ENCODE data around the gene ENTPD5.

Gene ENTPD5, protein sequence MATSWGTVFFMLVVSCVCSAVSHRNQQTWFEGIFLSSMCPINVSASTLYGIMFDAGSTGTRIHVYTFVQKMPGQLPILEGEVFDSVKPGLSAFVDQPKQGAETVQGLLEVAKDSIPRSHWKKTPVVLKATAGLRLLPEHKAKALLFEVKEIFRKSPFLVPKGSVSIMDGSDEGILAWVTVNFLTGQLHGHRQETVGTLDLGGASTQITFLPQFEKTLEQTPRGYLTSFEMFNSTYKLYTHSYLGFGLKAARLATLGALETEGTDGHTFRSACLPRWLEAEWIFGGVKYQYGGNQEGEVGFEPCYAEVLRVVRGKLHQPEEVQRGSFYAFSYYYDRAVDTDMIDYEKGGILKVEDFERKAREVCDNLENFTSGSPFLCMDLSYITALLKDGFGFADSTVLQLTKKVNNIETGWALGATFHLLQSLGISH

DNA sequence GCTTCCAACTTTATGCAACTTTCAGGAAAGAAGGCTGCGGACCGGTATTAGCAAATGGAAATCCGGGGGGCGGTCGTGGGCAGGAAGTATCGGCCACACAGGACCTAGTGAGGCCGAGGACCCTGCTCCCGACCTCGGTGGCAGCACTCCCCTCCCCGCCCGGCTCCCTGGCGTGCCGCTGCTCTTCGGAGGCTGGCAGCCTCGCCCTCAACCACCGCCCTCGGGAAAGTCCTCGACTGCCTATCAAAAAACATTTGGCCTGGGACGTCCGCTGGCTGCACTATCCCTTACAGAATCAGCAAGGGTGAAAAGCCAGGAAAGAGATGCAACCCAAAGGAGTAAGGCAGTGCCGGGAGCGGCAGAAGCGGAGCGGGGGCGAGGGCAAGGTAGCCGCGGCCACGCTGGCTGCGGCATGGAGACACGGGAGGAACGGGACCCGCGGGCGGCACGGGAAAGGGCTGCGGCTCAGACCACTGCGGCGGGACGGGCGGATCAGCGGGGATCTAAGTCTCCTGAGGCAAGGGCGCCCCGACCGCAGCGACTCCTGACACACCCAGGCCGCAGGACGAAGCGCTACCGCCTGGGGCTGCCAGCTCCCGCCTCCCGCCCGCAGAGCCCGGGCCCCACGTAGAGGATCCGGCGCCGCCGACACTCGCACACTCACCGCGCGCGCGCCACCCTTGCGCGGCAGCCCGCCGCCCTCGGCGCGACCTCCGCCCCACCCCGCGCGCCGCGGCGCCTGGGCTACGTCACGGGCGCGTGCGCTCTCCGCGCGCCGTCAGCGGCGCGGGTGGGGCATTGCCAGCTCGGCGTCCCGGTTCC, at the start of gene ENTPD5, which contains the start of gene BBOF1:
TSS of gene ENTPD5 (minus strand) at position 703 of the 822 bp plus-strand sequence. CDS start 31,186 bp downstream, outside the sequence.
TSS of gene BBOF1 (plus strand) at position 764 of the 822 bp plus-strand sequence. CDS start 130 bp downstream, outside the sequence.
- DNase-seq: peak in 55 of 56 donors; percentile 20 to 92 (median 74)

DNA sequence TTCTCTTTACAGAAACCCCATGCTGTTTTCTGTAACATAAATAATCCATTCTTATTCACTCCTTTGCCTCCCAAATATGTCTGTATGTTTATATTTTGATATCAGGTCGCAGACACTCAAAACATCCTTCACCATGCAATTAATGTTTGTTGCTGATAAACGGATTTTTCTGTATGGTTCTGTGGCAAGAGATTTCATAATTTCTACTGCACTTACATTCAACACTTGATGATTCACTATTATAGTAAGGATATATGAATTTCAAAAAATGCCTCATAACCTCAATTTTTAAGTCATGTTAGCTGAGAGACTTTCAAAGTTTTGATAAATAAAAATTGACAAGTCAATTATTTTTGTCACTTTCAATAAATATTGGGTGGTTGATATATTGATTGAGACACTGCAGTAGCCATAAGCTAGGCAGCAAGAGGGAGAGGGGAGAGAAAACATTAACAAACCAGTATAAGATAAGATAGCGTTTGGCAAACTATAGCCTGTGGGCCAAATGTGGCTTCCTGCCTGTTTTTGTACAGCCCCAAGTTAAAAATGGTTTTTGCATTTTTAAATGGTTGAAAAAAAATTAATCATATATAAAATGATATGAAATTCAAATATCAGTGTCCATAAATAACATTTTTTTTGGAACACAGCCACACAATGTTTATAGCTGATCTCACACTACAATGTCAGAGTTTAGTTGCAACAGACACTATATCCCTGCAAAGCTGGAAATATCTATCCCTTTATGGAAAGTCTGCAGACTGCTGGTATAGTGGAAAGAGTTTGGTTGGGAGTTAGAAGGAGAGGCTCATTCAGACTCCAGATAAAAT, 46.9 kb upstream of the ENTPD5 start:
- no peak for DNase-seq

DNA sequence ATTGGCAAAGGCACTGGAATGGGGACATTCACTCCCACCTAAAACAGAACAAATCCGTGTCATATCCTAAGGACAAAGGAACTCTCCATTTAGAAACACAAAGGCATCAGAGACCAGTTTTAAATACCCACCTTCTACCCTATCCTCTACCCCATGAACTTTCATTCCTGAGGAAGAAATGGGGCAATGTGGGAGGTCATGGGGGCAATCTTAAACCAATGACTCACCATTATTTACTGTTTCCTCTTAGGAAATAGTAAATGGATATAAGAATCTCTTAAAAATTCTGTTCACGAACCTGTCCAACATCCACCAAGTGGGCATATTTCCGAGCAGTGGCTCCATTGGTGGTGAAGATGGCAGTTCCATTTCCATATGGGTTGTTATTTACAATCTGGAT, 45.8 kb upstream of the ENTPD5 start:
- no peak for DNase-seq

DNA sequence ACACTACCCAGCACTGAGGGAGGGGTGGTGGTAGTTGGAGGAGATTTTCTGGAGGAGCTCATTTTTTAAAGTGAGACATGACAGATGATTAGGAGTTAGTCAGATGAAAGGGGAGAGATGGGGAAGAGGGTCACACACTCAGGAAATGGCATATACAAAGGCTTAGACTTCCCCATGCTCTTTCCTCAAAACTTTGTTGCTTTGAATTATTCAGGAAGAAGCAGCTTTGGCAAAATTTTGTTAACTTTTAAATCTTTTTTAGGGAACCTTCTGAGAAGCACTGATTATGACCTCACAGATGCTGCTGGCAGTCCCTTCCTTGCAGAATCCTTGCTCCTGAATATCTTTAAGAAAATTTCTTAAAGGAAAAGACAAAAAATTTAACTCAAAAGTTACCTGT, 45.3 kb upstream of the ENTPD5 start:
- DNase-seq: no peak

DNA sequence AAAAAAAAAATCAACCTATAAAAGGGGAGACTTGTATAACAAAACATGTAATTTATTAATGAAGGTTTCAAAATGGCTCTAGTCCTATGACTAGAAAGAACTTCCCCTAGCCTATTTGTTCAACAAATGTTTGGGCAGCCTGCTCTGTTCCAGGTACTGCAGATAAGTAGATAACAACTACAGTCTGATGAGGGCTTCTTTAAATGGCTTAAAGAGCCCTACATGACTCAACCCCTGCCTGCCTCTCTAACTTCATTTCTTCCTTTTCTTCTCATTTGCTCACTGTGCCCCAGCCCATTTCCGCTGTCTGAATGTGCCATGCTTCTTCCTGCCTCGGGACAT, 43.7 kb upstream of the ENTPD5 start:
- DNase-seq: no peak

DNA sequence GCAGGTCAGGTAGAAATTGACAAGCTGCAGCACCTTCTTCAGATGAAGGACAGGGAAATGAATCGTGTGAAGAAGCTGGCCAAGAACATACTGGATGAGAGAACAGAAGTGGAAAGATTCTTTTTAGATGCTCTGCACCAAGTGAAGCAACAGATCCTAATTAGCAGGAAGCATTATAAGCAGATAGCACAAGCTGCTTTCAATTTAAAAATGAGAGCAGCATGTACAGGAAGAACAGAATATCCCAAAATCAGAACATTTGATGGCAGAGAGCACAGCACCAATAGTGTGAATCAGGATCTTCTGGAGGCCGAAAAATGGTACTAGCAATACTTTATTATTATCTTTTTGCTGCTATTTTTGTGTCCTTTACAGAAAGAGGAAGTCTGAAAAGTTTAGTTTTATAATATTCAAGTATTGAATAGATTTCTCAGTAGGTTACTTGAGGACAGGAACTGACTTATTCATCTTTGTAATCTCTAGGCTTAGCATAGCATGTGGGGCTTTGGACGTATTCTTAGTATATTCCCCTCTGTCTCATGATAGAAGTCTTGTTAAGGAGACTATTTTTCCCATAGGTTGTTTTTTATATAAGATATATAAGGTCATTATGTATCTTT, 30.9 kb upstream of the ENTPD5 start:
- no peak for DNase-seq

DNA sequence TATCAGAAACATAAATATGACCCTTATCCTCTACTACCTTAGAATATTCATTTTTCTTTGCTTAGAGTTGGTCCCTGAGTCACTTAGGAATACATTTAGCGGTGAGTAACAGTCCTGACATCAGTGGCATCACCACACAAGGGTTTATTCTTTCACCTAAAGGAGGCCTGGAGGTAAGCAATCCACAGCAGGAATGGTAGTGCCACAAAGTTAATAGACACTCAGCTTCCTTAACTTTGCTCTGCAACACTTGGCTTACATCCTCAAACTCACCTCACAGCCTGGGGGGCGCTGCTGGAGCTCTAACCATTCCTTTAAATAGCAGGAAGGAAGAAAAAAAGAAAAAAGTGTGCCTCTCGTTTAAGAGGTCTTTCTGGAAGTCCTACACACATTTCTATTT, 29.2 kb upstream of the ENTPD5 start:
- no peak for DNase-seq

DNA sequence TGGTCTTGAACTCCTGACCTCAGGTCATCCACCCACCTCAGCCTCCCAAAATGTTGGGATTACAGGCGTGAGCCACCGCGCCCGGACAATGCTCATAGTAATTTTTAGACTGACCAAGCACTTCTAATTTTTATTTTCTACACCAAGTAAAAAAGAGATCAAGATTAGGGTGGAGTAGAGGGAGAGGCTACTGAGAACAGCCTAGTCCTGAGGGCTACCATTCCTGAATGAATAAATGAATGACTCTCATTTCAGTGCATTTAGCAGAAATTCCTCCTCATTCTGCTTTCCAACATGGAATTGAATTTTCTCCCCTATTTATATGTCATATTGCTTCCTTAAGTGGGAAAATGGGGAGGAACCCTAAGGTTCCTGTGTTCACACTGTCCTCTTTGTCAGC, 26.4 kb upstream of the ENTPD5 start:
- DNase-seq: no peak

DNA sequence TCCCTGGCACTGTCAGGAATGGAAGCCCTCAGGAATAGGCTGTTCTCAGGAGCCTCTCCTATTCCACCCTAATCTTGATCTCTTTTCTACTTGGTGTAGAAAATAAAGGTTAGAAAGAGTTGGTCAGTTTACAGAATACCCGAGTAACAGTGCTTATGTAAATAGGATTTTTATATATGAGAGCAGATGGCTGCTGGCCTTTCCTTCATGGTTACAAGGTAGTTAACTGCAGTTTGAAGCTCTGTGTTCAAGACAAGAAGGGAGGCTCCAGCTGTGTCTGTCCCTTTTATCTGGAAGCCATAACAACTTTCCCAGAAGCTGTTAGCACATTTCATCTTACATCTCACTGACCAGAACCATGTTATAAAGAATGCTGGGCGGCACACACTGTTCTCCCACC, 23.2 kb upstream of the ENTPD5 start:
- no peak for DNase-seq

DNA sequence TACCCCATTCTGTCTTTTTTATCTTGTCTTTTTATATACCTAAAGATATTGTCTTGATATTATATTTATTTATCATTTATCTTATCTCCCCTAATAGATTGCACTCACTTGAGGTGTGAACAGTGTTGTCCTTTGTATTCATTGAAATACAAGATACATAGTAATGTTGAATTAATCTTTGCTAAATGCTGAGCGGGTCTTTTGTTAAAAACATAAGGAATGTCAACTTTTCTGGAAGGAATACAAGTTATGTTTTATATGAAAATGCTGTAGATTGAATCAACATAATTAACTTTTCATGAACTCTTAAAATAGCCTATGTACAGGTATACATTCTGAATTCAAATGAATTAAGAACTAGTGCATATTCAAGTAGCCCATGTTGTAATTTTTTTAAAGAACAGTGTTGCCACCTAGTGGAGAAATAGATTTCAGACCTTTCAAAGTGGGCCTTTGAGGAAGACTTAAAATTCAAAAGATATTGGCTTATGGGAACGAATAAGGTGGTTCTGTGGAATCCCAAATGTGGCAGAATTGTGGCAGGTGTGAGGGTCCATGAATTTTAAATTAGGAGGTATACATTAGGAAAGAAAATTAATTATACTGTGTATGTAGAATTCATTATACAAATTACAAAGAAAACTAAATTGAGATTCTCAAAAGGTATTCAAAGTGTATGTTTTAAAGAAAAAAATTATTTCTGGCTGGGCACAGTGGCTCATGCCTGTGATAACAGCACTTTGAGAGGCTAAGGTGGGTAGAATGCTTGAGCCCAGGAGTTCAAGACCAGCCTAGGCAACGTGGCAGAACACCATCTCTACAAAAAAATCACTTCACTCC, 19.2 kb upstream of the ENTPD5 start:
- DNase-seq: peak in 1 of 56 donors; percentile 3

DNA sequence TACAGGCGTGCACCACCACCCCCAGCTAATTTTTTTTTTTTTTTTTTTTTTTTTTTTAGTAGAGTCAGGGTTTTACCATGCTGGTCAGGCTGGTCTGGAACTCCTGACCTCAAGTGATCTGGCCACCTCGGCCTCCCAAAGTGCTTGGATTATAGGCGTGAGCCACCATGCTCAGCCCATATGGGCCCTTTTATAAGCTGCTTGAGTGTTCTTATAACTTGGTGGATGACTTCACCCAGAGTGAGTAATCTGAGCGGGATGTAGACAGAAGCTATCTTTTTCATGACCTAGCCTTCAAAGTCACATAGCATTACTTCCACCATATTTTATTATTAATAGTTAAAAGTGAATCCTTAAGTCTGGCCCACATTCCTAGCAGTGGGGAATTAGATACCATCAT, 16.5 kb upstream of the ENTPD5 start:
- DNase-seq: no peak

DNA sequence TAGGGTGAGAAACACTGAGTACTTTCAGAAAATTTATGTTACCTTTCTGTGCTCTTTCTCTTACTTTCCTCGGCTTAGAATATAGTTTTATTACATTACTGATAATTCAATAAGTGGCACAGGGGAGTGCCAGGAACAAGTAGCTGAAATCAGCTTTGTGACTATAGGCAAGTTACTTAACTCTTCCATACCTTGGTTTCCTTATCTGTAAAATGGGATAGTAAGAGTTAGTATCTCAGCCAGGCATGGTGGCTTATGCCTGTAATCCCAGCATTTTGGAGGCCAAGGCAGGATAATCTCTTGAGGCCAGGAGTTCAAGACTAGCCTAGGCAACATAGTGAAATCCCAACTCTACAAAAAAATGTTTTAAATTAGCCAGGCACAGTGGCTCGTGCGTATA, 15.5 kb upstream of the ENTPD5 start:
- DNase-seq: no peak

DNA sequence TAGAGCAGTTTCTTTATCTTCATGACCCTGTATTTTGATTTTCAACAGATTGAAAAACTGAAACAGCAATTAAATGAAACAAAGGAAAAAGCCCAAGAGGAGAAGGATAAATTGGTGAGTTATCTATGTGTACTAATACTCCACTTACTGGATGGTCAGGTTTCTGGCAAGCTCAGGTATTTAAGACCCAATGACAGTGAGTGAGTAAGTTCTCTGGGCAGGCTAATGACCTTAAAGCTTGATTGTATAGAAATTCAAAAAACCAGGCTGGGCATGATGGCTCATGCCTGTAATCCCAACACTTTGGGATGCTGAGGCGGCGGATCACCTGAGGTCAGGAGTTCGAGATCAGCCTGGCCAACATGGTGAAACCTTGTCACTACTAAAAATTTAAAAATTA, 10.0 kb upstream of the ENTPD5 start:
- DNase-seq: no peak

DNA sequence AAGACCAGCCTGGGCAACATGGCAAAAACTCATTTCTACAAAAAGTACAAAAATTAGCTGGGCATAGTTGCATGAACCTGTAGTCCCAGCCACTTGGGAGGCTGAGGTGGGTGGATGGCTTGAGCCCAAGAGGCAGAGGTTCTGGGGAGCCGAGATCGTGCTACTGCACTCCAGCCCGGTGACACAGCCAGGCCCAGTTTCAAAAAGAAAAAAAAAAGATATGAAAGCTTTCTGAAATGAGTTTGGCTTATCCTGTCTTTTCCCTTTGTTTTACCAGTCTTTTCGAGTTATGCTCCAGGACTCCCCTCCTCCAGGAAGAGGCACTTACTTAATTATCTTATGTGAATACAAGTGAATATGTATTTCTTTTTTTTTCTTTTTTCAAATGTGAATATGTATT, 3.3 kb upstream of the ENTPD5 start:
- no peak for DNase-seq

DNA sequence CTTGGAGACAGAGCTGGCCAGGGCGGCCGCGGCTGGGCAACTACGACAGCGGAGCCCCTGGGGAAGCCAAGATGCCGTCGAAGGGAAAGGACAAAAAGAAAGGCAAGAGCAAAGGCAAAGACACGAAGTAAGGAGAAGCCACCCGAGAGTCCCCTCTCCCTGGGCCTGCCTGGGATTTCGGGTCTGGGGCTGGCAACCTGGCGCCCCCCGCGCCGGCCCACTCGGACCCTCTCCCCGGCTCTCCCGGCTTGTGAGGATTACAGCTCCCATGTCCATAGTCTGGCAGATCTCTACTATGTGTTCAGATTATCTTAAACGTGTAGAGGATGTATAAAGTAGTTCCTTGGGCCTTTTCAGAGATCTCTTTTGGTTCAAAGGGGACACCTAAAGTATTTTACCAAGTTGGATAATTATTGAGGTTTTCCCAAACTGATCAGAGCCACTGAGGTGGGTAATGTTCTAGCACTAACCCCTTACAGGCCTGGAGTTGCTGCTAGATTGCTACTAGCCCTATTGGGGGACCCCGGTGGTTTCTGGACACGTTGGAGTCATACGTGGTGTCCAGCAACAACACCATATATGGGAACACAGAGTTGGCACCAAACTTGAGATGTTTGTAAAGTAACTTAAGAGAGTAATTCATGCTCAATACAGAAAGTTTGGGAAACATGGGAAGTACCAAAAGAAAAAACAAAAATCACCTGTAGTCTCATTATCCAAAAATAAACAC, 485 bp upstream of the ENTPD5 start:
- no peak for DNase-seq

DNA sequence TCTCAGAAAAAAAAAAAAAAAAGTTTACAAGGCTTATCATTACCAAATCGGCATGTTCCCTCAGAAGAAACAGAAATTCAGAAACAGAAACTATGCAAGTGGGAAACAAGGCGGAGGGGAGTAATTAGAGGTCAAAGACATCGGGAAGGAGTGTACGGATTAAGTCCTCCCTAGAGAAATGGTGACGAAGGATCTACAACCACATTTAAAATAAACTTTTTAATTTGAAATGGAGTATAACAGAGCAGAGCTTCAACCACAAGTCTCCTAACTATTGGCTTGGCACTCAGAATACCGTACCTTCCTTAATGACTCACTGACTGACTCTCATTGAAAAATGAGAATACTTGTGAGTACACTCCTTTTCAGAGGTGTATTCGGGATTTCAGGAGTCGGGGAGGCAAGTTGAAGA, 908 bp downstream of the ENTPD5 start:
- DNase-seq: no peak

DNA sequence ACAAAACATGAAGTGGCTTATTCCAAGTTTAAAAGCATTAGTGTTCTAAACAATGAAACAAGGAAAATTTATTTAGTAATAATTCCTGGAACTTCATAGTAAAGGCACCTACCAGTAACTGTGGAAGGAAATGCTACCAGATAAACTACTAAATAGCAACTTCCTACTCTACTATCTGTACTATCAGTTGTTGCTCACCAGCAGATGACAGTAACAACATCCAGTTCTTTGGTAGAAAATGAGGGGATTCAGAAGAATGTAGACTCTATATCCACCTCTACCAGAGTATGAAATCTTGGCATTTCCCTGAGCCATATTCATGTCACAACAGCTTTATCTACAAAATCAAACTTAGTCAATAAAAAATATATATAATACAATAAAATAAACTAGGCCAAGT, 3.1 kb downstream of the ENTPD5 start:
- DNase-seq: no peak

DNA sequence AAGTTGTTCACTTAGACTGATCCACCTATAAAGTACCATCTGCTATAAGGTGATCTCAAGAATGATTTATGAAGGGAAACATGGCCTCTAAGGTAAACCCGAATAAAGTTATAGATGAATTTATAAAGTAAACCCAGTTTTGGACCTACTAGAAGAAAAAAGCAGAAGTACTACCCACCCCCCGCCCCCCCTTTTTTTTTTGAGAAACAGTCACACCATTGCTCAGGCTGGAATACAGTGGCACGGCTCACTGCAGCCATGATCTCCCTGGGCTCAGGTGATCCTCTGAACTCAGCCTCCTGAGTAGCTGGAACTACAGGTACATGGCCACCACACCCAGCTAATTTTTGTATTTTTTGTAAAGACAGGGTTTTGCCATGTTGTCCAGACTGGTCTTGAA, 3.9 kb downstream of the ENTPD5 start:
- no peak for DNase-seq

DNA sequence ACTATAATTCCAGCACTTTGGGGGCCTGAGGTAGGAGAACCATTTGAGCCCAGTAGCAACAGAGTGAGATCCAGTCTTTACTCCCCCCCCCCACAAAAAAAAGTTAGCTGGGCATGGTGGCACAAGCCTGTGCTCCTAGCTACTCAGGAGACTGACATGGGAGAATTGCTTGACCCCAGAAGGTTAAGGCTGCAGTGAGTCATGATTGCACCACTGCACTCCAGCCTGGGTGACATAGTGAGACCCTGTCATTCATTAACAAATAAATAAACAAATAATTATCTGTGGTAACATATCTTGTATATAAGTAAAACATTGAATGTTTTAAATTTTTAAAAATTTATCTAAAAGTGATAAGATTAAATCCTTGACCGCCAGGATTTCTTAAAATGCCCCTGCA, 4.8 kb downstream of the ENTPD5 start:
- no peak for DNase-seq

Data from amygdala (tissue), 56 donors.